Measurements from ENCODE around the gene DHX57.

Gene DHX57

DNA sequence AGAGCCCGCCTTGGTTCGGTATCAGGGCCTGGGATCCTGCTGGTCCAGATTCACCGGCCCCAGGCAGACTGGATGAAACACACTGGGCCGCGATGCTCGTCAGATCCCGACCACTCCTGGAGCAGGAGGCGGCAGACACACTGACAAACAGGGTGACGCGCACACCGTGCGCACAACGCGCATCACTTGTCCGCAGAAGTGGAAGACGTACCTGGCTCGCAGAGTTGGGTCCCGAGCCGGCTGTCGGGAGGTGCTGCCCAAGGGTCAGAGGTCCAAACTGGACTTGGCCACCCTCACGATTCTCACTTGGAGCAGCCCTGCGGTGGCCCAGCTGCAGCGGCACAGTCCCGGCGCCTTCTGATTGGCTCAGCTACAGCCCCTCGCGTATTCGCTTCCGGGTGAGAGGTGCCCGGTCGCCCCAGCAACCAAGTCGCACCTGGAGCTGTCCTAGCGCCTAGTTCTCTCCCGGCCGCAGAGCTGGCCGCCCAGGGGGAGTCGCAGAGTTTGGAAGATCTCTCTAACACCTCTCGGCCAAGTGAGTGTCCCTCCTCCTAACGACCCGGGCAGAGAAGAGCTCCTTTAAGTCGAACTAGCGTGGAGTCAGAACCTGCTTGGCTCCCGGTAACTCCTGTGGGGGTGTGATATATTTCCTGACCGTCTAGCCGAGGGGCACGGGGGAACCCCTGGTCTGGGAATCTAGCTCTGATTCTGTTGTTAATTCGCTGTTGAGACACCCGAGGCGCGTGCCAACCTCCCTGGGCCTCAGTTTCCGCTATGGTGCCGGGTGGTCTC is at the start of gene DHX57, which contains the start of gene MORN2:
Gene DHX57, minus strand, starts transcription at position 359 of the 792 bp plus-strand sequence. CDS start 7,529 bp downstream, outside the sequence.
Gene MORN2, plus strand, starts transcription at position 401 of the 792 bp plus-strand sequence.
- DNase-seq (ENCODE audit: low spot score) = peak; percentile 89

GRCh38 chr2:38922902-38923301 is 47.2 kb upstream of the DHX57 start:
- DNase-seq (ENCODE audit: low spot score) = no peak

GRCh38 chr2:38922389-38922788 is 46.7 kb upstream of the DHX57 start:
- DNase-seq (ENCODE audit: low spot score) = no peak

DNA sequence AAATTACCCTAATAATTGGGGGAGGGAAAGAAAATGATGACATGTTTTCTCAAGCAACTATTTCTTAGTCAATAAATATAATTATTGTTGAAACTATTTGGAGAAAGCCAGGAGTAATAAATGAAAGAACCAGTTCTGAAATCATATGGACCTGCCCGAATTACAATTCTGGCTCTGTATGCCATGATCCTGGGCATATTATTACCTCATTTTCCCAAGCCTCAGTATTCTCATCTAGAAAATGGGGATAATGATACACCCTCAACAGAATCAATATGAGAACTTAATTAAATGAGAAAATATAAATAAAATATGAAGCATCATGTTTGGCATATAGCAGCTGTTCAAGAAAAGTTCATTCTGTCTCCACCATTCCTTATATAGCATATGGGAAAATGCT is 36.9 kb upstream of the DHX57 start:
- DNase-seq (ENCODE audit: low spot score) = no peak

DNA sequence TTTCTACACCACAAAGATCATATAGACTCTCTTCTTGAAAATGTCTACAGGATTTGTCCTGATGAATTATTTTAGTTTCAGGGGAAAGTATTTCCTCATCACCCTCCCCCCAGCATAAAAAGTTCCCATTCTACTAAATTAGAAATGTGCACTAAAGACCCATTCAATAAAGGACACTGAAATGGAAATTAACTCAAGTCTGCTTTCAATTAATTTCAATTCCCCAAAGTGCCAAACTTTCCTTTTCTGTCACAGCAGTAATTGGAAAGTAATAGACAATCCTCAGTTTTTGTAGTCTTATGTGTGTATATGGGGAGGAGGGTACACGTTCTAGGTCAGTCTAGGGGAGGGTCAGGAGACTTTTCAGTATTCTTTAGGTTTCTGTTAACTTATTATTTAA is 35.5 kb upstream of the DHX57 start:
- DNase-seq (ENCODE audit: low spot score) = no peak

- DNase-seq (ENCODE audit: low spot score) = no peak
Measured at GRCh38 chr2:38909872-38910271, 34.1 kb upstream of the DHX57 start.

DNA sequence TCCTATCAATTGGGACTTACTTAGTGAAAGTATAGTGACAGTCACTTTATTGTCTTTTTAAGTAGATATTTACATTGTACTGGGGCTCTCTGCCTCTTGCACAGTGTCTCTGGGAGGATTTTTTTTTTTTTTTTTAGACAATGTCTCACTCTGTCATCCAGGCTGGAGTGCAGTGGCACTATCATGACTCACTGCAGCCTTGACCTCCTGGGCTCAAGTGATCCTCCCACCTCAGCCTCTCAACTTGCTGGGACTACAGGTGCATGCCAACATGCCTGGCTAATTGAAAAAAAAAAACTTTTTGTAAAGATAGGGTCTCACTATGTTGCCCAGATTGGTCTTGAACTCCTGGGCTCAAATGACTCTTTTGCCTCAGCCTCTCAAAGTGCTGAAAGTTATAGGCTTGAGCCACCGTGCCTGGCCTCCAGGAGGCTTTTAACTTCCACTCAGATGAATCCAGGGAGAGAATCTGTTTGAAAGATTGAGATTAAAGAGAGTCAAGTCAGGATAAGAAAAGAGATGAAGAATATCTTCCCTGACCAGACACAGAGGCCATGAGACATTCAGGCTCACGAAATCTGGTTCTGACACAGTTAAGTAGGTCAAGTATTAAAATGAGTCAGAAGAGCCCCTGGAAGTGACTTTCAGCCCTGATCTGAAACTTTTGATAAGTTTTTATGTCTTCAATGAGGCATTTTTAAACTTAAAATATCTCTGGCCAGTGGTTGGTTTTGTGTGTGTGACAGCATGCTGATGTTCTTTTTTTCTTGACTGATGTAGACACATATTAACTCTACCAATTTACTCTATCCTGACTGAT is 32.2 kb upstream of the DHX57 start:
- no peak for DNase-seq (ENCODE audit: low spot score)

DNA sequence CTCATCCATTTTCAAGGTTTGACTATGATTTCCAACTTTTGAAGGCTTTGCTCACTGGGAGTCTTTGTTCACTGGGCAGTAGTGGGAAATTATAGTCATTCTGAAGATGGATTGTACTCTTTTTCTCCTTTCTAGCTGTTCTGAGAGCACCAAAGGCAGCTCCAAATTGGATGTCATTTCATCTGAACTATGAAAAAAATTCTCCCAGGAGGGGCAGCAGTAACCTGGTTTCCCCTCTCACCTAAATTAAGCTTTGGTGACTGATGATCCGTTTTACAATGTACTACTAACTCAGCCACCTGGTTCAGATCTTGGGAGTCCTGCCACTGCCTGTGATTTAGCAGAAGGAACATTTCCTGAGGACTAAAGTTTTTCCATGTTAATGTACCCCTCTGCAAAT is 31.5 kb upstream of the DHX57 start:
- no peak for DNase-seq (ENCODE audit: low spot score)

- DNase-seq (ENCODE audit: low spot score) = no peak
Measured at GRCh38 chr2:38905251-38905650, 29.5 kb upstream of the DHX57 start.

DNA sequence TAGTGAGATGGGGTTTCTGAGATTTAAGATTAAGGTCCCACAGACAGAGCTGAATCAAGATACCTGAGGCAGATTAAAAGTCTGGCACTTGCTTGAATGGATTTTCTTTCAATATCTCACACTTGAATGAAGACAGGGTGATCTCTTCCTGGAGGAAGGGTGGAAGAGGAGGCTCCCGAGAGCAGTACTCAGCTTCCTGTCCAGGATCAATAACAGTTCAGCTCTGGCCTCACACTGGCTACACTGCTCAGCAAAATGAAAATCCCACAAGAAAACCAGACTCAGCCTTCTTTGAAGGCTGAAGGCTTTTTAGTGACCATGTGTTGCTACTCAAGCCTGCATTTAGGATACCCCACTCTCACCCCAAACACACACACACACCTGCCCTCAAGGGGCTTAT is 25.0 kb upstream of the DHX57 start:
- no peak for DNase-seq (ENCODE audit: low spot score)

- DNase-seq (ENCODE audit: low spot score) = no peak
Measured at GRCh38 chr2:38898256-38898655, 22.5 kb upstream of the DHX57 start.

DNA sequence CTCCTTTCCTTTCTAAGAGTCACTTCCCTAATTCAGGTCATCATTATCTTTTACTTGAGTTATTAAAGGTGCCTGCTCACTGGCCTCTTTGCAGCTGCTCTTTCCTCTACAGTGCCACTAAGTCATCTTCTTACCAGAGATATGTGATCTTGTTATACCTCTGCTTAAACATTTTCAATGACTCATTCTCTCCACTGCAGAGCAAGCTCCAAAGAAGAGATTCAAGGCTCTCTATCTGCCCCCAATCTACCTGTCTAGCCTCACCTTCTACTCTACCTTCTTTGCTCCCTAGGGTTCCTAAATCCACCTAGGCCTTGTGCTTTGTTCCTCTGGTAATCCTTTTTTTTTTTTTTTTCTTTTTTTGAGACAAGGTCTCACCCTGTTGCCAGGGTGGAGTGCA is 17.1 kb upstream of the DHX57 start:
- no peak for DNase-seq (ENCODE audit: low spot score)

DNA sequence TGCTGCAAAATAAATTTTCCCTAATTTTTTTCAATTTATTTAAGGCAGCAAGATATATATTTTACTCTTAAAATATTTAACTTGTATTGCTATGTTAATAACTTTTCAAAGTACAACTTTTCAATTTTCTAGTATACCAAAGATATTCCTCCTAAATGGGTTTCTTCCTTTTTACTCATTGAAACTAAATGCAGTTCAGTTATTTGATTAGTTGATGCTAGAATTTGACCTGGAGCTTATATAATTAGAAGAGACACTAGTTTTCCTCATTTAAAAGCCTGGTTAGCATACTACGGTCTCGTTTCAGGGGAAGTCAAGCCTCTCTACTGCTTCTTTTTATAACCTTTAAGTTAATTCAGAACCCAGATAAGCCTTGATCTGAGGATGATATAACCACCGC is 13.8 kb upstream of the DHX57 start, which contains the start of gene ARHGEF33:
Gene ARHGEF33, plus strand, starts transcription at position 301 of the 400 bp plus-strand sequence. CDS start 29,573 bp downstream, outside the sequence.
- DNase-seq (ENCODE audit: low spot score) = no peak

DNA sequence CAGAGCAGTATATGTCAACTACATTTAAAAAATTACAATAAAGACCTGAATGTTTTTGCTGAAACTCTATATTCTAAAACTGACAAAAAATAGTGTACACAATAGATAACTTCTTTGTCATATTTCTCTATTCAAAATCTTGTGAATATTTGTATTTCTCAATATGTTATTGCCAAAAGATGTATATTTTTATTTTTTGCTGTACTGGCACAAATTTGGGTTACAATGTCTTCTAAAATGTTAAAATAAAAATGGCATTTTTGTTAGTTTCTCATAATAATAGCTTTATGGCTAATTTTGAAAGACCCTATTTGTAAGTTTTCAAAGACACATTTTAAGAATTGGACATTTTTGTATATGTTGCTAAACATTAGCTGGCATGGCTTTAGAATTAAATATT is 13.3 kb upstream of the DHX57 start:
- DNase-seq (ENCODE audit: low spot score) = no peak

GRCh38 chr2:38887902-38888554 is 12.3 kb upstream of the DHX57 start:
- DNase-seq (ENCODE audit: low spot score) = no peak

DNA sequence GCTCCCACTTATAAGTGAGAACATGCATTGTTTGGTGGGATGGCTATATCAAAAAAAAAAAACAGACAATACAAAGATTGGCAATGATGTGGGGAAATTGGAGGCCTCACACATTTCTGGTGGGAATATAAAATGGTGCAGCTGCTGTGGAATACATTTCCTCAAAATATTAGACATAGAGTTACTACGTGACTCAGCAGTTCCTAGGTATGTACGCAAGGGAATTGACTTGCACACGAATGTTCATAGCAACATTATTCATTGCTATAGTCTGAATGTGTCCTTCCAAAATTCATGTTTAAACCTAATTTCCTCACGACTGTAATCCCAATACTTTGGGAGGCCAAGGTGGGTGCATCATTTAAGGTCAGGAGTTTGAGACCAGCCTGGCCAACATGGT is 11.6 kb upstream of the DHX57 start:
- DNase-seq (ENCODE audit: low spot score) = no peak

DNA sequence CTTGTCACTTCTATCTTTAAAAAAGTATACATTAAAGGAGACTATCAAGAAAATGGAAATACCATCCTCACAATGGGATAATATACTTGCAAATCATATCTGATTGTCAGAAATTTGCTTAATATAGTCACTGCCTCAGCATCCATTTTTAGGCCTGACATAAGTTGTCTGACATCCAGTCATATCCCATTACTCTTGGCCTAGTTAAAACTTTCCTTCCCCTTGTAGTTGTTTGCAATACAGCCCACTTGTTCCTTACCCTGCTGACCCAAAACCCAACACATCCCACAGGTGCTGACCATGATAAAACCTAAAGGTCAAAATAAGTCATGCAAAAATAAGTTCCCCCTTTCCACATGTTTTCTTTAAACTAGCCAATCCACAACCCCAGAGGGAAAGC is 10.3 kb upstream of the DHX57 start:
- DNase-seq (ENCODE audit: low spot score) = no peak

DNA sequence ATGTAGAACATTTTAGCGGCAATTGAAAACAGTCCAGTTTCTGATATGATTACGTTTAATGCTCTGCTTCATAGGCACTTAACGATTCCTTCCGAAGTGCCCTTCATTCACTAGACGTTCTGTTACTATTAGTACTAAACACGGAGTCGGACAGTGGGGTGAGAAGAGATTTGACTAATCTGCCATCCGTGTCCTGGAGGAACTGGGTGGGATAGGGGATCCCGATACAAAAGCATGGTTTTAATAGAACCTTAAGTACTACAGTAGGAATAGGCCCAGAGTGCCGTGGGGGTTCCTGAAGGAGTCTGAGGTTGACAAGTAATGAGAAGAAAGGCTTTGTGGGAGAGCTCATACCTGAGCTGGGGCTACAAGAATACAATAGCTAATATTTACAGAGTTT is 673 bp upstream of the DHX57 start:
- peak; percentile 8 for DNase-seq (ENCODE audit: low spot score)

DNA sequence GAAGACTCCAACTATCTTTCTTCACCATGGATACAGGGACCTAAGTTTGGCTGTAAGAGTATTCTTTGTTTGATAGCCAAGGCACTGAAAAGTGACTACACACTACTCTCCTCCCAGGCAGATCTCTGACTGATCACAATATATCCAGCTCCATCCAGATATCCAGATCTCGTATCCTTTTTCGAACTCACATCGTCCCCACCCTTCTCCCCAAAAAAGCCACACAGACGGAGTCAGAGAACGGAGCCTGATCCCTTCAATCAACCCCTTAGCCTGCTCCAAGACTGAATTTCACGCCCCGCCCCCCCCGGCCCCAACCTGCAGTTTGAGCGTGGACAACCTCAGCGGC is 533 bp downstream of the DHX57 start:
- DNase-seq (ENCODE audit: low spot score) = no peak

DNA sequence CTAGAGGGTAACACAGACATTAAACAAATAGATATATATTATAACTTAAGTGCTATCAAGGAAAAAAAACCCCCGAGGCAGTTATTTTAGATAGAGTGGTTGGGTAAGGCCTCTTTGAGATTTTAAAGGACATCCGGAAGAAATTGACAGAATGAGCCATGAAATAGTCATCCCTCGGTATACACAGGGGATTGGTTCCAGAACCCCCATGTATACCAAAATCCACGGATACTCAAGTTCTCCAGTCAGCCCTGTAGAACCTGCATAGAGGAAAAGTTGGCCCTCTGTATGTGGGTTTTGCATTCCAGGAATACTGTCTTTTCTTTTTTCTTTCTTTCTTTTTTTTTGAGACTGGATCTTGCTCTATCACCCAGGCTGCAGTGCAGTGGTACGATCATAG is 2.0 kb downstream of the DHX57 start:
- no peak for DNase-seq (ENCODE audit: low spot score)

GRCh38 chr2:38871432-38871831 is 4.3 kb downstream of the DHX57 start:
- no peak for DNase-seq (ENCODE audit: low spot score)

DNA sequence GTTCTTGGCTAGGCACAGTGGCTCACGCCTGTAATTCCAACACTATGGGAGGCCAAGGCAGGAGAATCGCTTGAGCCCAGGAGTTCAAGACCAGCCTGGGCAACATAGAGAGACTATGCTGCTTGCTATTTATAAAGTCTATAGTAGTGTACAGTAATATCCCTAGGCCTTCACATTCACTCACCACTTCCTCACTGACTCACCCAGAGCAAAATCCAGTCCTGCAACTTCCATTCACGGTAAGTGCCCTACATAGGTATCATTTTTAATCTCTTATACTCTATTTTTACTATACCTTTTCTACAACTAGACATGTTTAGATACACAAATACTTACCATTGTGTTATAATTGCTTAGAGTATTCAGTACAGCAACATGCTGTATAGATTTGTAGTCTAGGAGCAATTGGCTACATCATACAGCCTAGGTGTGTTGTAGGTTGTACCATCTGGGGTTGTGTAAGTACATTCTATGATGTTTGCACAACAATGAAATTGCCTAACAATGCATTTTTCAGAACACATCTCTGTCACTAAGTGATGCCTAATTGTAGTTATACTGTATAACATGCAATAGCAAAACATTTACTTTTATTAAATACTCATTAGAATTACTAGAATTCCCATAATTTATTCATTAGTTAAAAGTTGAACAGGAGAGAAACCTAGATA is 8.8 kb downstream of the DHX57 start:
- no peak for DNase-seq (ENCODE audit: low spot score)

All from cerebellar cortex (tissue), 1 donor.